ENCODE data around the gene GABRB3.

- TF ChIP-seq CSDC2 (CRISPR knock-in tag; IDR thresholded peaks at IDR 0.05) (no peak), RARB (CRISPR knock-in tag; IDR thresholded peaks at IDR 0.05) (no peak), PPARA (CRISPR knock-in tag; IDR thresholded peaks at IDR 0.05; ENCODE audit: borderline replicate concordance) (no peak), ZFP30 (CRISPR knock-in tag; IDR thresholded peaks at IDR 0.05) (no peak), ZFP3 (CRISPR knock-in tag; IDR thresholded peaks at IDR 0.05) (no peak), PATZ1 (CRISPR knock-in tag; IDR thresholded peaks at IDR 0.05; ENCODE audit: borderline replicate concordance) (no peak)
Measured at GRCh38 chr15:26690778-26691177, 82.1 kb downstream of the GABRB3 start.

All from SK-N-SH treated with all-trans-retinoic acid at 6 μM for 48 hours (cell line).